ENCODE measurements around the gene ELFN2. TPM values are rescaled to one million over a fixed set of nuclear protein-coding genes. Genes with fewer than 3 reads are reported as not detected.

The ELFN2 gene
- total and polyA plus RNA-seq, 2 of the 13 experiments (the other 11 are each of a cell fraction or from before 2014, with no cell fraction given): 0.01 TPM; not detected in 1

DNA sequence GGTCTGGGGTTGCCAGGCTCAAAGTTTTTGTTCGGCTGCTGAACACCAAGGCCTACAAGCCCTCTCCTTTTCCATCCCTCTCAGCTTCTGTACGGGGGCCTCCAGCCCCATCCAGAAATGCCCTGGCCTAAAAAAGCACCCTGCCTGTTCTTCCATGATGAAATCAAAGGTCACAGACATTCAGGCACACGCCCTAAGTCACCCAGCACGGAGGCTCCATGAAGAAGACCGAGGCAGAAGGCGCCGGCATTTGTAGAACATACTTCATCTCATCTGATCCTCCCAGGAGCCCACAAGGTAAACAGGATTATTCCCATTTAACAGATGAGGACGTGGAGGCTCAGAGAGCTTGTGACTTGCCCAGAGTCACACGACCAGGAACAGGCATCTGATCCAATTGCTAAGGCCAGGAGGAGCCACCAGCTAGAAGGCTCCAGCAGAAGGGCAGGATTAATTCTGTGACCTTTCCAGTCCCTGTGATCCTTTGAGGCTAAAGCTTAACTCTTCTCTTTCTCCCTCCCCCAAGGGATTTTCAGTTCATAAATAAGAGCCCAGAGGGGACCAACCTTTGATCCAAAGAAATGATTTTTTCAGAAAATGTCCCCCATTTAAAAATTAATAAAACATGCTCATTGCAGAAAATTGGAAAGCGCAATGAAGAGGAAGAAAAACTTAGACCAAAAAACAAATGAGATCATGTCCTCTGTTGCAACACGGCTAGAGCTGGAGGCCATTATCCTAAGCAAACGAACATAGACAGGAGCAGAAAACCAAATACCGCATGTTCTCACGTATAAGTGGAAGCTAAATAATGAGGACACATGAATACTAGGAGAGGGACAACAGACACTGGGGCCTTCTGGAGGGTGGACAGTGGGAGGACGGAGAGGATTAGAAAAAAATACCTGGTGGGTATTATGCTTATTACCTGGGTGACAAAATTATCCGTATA lies 106.3 kb downstream of the ELFN2 start (continued):
- TF ChIP-seq SAFB2 (CRISPR knock-in tag; IDR thresholded peaks at IDR 0.05; ENCODE audit: borderline replicate concordance, low read depth) (no peak), RBM39 (IDR thresholded peaks at IDR 0.05; ENCODE audit: low read depth, low read length, poor library complexity, severe bottlenecking) (no peak), RBAK (CRISPR knock-in tag; IDR thresholded peaks at IDR 0.05) (no peak), ZNF691 (CRISPR knock-in tag; IDR thresholded peaks at IDR 0.05; ENCODE audit: borderline replicate concordance, low read depth) (no peak), ZNF615 (CRISPR knock-in tag; IDR thresholded peaks at IDR 0.05; ENCODE audit: borderline replicate concordance) (no peak), REL (CRISPR knock-in tag; conservative IDR thresholded peaks at IDR 0.05) (no peak), ZNF331 (CRISPR knock-in tag; IDR thresholded peaks at IDR 0.05) (peak; percentile 44; the same call in 1 of the 2 replicates), HES4 (CRISPR knock-in tag; IDR thresholded peaks at IDR 0.05; ENCODE audit: borderline replicate concordance) (no peak), ZNF263 (CRISPR knock-in tag; IDR thresholded peaks at IDR 0.05) (peak; percentile 86), NCOA2 (CRISPR knock-in tag; IDR thresholded peaks at IDR 0.05) (no peak), ZNF547 (CRISPR knock-in tag; IDR thresholded peaks at IDR 0.05) (no peak), ZNF207 (IDR thresholded peaks at IDR 0.05; ENCODE audit: borderline replicate concordance) (no peak), SALL2 (CRISPR knock-in tag; IDR thresholded peaks at IDR 0.05) (no peak), ZNF432 (CRISPR knock-in tag; IDR thresholded peaks at IDR 0.05; ENCODE audit: borderline replicate concordance) (no peak), ZNF430 (CRISPR knock-in tag; IDR thresholded peaks at IDR 0.05) (no peak), ZNF317 (CRISPR knock-in tag; IDR thresholded peaks at IDR 0.05) (peak; percentile 97), ZNF552 (CRISPR knock-in tag; IDR thresholded peaks at IDR 0.05; ENCODE audit: borderline replicate concordance) (no peak), ZNF235 (CRISPR knock-in tag; IDR thresholded peaks at IDR 0.05; ENCODE audit: borderline replicate concordance) (no peak), CBX5 (CRISPR knock-in tag; IDR thresholded peaks at IDR 0.05; ENCODE audit: borderline replicate concordance) (no peak), ZNF382 (CRISPR knock-in tag; IDR thresholded peaks at IDR 0.05; ENCODE audit: borderline replicate concordance) (no peak)
- TF ChIP-seq, protein P1, sequence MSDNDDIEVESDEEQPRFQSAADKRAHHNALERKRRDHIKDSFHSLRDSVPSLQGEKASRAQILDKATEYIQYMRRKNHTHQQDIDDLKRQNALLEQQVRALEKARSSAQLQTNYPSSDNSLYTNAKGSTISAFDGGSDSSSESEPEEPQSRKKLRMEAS (IDR thresholded peaks at IDR 0.05): peak; percentile 35; the same call in 1 of the 2 replicates
- TF ChIP-seq, protein P2, sequence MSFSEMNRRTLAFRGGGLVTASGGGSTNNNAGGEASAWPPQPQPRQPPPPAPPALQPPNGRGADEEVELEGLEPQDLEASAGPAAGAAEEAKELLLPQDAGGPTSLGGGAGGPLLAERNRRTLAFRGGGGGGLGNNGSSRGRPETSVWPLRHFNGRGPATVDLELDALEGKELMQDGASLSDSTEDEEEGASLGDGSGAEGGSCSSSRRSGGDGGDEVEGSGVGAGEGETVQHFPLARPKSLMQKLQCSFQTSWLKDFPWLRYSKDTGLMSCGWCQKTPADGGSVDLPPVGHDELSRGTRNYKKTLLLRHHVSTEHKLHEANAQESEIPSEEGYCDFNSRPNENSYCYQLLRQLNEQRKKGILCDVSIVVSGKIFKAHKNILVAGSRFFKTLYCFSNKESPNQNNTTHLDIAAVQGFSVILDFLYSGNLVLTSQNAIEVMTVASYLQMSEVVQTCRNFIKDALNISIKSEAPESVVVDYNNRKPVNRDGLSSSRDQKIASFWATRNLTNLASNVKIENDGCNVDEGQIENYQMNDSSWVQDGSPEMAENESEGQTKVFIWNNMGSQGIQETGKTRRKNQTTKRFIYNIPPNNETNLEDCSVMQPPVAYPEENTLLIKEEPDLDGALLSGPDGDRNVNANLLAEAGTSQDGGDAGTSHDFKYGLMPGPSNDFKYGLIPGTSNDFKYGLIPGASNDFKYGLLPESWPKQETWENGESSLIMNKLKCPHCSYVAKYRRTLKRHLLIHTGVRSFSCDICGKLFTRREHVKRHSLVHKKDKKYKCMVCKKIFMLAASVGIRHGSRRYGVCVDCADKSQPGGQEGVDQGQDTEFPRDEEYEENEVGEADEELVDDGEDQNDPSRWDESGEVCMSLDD (CRISPR knock-in tag; IDR thresholded peaks at IDR 0.05; ENCODE audit: borderline replicate concordance): no peak
- TF ChIP-seq, protein P3, sequence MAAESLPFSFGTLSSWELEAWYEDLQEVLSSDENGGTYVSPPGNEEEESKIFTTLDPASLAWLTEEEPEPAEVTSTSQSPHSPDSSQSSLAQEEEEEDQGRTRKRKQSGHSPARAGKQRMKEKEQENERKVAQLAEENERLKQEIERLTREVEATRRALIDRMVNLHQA (CRISPR knock-in tag; IDR thresholded peaks at IDR 0.05): no peak
- TF ChIP-seq, protein P4, sequence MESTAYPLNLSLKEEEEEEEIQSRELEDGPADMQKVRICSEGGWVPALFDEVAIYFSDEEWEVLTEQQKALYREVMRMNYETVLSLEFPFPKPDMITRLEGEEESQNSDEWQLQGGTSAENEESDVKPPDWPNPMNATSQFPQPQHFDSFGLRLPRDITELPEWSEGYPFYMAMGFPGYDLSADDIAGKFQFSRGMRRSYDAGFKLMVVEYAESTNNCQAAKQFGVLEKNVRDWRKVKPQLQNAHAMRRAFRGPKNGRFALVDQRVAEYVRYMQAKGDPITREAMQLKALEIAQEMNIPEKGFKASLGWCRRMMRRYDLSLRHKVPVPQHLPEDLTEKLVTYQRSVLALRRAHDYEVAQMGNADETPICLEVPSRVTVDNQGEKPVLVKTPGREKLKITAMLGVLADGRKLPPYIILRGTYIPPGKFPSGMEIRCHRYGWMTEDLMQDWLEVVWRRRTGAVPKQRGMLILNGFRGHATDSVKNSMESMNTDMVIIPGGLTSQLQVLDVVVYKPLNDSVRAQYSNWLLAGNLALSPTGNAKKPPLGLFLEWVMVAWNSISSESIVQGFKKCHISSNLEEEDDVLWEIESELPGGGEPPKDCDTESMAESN (CRISPR knock-in tag; conservative IDR thresholded peaks at IDR 0.05): no peak

Data from HepG2 (cell line).